GM19023 (cell line): ENCODE results near the gene BCAS1.
A peak's percentile ranks its signal among the peaks of the same experiment; 100 is the strongest.

Experiments used
- ATAC-seq: cut with Tn5 transposase; IDR thresholded peaks from one replicate; pipeline ENCODE4 v1.9.1; 2021; ENCODE audit warnings: mild to moderate bottlenecking, moderate library complexity; ENCODE audit not compliant: unreplicated experiment

BCAS1 gene

DNA sequence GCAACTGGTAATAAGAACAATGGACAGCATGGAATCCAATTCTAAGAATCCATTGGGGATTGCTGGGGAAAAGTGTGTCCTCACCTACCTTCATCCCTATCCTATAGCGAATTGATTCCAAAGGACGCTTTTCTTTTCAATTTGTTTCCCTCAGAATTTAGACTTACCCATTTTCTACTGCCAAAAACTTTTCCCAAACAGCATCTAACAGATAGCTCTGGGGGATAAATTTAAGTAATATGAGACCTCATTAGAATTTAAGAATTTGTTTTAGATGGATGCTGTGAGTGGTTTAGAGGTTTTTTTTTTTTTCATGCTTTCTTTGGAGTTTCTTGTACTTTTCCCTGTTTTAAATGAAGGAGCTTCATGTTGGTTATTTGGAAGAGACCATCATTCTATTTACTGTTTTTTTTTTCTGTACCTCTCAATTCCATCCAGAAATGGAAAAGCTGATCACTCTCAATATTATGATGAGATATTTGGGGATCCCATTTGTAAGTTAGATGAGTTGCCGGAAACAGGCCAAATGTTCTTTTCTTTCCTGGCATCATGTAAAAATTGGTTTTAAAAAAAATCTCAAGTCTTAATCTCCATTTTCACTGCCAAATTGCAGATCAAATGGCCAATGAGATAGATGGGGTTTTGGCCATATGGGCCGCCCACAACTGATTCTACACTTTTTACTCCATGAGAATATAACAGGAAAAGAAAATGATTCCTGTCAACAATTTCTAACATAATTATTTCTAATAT, 105.7 kb downstream of the BCAS1 start:
- no peak for ATAC-seq

DNA sequence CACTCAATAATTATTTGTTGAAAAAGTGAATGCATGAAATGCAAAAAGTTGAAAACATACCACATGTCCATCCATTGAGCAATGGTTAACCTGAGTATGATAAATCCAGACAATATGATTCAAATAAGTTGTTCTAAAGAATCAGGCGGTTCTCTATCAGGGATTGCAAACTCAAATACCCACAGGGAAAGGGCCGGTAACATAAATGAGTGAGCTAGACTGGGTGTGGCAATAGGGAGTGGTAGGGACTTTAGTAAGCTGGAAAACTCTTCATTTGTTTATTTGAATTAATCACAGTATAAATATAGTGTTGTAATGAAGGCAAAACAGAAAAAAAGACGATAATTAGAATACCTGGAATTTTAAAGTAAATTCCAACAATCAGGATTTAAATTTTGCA, 106.3 kb downstream of the BCAS1 start:
- ATAC-seq: no peak

DNA sequence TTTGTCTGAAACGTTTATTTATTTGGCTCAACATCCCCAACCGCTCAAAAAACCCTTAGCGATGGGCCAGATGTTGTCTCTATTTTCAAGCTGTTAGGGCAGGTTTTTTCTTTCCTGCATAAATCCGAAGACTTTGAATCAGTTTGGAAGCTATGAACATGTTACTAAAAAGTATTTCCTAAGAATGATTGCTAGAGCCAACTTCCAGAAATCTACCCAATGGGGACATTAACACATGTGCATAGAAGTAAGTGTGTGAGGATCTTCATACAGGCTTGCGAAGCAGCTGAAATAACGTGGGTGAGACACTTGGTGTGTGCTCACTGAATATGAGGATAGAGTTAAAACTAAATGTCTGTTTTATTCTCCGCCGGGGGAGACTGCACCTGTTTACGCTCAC, 106.8 kb downstream of the BCAS1 start:
- ATAC-seq: no peak

DNA sequence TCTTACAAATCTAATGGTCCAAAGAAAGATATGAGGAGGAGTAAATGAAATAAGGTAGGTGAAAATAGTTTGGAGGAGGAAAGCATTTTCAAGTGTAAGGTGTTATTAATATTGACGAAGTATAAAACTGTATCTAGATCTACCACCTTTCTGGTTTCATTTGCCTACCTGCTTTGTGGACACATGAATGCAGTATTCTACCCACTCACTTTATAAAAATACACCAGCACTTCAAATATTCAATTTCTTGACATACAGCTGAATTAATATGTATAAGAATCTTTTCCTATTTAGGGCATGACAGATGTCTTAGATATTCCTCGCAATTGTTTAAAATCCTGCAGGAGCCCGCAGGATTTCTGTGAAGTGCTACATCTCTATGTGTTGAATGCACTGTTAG, 108.0 kb downstream of the BCAS1 start:
- no peak for ATAC-seq

DNA sequence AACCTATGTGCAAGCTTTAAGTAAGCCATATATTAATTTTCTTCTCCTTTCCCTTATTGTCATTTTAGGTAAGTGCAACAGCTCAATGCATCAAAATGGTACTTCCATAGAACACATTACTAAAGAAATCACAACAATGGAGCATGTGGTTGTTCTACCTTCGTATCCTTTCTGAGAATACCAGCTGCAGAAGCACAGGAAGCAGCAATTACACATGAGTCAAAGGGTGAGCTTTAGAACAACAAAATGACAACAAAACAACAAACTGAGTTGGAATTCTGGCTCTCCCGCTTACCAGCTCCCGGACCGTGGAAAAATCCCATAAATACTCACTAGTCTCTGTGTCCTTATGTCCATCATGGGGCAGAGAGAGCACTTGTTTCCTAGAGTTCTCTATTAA, 108.9 kb downstream of the BCAS1 start:
- ATAC-seq: no peak

DNA sequence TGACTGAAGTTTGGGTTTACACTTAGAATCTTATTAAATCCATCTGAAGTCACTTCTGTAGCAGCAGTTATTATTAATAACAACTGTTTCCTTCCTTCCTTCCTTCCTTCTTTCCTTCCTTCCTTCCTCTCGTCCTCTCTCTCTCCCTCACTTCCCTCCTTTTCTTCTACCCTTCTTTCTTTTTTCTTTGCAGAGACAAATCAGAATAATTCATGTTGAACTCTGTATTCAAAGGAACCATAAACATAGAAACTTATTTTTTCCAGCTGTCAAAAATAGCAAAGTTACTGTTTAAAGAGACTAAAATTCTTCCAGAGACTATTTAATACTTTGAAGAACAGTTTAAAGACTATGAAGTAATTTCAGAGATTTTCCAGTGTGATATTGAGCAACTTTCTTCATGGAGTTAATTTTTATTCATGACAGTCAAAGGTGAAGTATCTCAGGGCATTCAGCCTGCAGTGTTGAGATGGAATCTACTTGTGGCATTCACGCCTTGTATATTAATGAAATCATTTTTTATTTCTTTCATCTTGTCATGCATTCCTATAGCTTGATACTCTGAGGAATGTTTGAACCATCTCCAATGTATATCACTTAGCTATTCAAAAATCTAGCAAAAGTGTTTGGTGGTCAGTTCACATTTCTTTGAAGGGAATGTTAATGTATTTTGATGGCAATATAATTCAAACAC, 109.7 kb downstream of the BCAS1 start:
- no peak for ATAC-seq

DNA sequence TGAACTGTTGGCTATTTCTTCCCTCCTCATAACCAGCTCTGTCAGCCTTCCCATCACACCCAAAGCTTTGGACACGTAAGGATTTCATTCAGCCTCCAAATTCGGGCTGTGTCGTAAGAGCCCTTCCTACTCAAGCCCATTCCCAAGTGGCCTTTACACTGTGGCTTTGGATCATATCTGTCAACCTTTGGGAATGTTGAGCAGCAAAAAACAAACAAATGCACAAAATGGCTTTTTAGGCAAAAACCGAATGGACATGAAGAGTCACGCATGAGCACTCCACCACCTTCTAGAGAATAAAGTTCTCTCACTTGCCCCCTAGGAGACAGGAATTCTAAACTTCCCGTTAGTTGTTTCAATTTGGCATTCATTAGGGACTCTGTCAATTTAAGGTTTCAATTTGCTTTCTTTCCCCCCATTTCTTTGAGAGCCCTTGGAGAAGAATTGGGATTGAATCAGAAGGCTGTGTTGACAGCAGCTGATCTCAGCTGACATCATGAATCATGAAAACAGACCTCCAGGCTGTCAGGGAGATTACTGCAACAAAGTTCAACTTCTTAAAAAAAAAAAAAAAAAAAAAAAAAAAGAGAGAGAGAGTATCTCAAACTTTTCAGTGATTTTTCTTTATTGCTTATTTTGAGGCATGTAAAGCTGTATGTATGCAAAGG, 110.3 kb downstream of the BCAS1 start:
- no peak for ATAC-seq

DNA sequence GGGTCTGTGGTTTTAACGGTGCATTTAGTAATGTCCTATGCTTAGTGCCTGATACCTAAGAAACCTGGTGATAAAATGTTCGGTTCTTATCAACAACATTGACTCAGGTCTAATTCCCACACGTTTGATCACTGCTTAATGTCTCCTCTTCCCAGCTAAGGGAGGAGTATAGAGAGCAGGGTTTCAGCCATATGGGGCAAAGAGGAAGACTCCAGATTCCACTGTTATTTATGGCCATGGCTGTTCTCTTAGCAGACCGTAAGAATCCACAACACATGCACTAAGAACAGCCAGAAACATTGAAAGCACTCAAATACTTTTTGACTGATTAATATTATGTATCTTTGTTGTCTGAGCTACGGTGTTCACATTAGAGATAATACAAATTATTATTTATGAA, 112.1 kb downstream of the BCAS1 start:
- ATAC-seq: no peak

DNA sequence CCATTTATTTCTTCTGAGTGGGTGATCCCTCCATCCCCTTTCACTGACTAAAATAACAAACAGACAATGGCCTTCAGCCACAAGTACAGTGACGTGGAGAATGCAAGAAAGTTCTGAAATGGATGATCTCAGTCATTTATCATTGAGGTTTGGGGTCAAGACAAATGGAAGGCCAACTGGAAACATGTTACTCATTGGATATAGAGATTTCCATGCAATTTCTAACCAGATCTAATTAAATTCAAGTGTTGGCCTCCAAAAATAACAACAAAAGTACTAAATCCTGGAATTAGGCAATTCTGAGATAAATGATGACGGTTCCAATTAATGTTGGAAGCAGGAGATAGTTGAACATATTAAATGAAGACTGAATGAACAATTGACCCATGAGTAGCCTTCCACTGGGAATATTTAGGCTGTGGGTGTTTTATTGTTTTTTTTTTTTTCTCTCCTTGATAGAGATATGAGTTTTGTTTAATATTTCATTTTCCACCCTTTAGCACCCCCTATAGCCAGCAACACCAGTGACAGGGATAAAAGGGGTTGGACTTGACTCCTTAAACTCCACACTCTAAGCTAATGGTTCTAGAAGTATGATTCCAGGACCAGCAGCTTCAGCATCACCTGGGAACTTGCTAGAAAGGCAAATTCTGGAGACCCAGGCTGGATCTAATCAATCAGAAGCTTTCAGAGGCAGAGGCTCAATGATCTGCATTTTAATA, 112.8 kb downstream of the BCAS1 start:
- no peak for ATAC-seq

DNA sequence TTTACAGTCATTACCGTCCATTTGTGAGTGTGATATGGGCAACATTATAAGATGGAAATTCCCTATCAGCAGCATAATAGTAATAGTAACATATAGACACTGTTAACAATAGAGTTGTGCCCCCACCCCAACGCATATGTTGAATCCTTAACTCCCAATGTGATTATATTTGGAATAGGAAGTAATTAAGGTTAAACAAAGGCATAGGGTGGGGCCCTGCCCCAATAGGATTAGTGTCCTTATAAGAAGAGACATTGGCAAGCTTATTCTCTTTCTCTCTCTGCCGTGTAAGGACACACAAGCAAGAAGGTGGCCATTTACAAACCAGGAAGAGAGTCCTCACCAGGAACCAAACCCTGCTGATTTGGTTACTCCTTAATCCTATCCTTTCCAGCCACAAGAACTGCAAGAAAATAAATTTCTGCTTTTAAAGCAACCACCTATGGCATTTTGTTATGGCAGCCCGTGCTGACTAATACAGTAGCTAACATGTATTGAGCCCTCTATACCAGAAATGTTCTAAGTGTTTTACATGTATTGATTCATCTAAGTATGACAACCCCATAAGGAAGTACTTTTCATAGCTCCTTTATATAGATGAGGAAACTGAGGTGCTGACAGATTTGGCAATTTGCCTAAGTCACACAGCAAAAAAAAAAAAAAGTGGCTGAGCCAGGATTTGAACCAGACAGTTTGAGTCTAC, 114.2 kb downstream of the BCAS1 start:
- no peak for ATAC-seq

DNA sequence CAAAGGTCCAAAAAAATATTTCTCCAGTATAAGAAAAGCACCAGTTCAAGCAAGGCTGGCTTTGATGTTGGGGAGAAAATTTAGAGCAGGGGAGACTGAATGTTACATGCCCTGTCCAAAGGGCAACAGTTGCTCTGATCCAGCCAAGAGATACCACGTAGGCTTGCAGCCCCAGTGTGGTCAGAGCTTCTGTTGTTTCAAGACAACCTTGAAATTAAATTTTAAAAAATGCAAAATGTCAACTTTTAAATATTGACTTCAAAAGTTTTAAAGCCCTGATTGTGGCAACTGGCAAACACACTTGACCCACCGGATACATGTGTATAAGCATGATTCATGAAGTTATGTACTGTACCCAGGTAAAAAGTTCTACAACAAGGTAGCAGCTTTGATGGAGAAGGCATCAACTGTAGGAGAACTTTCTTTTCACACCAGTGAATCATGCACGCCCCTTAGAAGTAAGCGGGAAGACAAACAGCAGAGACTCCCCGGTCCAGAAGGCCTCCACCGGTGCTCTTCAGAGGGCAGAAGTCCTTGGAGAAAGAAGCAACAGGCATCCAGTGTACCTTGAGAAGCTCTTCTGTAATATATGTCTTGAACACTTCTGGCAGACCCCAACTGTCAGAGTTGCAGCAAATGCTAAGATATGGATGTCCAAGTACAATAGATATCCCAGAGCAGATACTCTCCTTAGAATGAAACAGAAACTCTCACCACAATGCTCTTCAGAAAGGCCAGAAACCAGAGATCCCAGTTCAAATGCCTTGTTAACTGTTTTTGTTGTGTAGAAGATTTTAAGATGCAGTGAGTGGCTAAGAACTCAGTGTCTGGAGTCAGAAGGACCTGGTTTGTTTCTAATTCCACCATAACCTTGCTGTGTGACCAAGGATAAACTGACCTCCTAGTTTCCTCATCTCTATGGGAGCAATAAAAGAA, 115.4 kb downstream of the BCAS1 start:
- no peak for ATAC-seq

DNA sequence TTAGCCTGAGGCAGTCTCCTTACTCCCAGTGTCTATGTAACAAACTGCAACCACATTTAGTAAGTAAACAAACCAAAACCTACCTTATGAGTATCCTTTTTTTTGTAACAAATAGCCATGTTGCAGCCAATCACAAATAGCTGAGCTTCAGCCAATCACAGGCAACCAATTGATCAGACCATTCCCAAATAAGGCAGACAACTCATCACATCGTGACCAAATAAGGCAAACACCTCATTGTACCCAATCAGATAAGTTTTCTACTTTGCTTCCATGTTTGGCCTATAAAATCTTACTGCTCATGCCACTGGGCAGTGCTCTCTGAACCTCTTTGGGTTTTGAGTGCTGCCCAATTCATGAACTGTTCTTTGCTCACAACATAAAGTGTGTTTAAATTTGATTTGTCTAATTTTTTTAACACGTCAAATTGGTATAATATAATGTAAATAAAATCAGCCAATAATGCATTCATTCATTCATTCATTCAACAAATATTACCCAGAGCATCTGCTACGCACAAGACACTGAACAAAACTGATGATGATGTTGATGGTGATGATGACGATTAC, 117.8 kb downstream of the BCAS1 start:
- ATAC-seq: no peak

DNA sequence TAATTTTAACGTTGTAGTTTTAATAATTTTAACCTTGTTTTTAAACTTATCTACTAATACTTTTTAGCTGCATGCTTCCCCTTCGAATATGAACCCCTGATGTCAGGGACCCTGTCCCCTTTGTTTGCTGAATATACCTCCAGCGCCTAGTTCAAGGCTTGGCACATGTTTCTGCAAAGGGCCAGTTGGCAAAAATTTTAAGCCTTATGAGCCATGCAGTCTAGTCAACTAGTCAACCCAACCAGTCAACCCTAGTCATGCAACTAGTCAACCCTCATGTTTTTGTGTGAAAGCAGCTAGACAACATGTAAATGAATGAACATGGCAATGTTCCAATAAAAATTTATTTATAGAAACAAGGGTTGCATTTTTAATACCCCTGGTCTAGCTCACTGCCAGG, 119.8 kb downstream of the BCAS1 start:
- ATAC-seq: no peak

DNA sequence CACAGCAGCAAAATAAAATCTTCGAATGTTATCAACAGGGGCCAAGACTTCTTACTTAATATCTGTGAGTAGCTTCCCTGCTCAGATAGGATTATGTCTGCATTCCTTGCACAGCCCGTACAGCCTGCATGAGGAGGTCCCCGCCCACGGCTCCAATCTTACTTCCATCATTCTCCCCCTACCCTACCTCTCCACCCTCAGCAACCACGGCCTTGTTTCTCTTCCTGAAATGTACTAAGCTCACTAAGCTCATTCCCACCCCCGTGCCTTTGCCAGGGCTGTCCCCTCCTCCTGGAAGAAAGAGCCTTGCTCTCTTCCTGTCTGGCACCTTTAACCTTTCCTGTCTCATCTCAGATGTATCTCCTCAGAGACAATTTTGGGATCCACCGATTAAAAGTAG, 120.4 kb downstream of the BCAS1 start:
- no peak for ATAC-seq

DNA sequence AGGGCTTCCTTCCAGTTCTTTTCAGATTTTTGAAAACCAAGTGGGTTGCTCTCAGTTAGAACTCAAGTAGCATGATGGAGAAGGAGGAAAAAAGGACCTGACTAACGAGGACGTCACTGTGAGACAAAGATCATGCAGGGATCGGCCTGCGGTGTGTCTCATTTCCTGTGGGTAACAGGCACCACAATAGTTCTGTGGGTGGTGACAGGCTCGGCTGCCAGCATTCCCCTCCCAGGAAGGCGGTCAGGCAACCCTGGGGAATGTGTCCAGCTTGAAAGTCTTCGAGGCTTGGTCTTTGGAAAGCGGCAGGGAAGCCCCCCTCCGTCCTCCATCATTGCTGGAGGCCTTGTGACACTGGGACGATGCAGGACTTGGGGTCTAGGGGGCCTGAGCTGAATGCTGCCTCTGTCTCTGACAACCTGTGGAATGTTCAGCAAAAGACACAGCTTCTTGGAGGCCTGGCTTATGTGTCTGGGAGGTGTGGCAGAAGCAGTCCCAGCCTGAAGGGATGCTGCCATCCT, 121.0 kb downstream of the BCAS1 start:
- ATAC-seq: peak; percentile 86

DNA sequence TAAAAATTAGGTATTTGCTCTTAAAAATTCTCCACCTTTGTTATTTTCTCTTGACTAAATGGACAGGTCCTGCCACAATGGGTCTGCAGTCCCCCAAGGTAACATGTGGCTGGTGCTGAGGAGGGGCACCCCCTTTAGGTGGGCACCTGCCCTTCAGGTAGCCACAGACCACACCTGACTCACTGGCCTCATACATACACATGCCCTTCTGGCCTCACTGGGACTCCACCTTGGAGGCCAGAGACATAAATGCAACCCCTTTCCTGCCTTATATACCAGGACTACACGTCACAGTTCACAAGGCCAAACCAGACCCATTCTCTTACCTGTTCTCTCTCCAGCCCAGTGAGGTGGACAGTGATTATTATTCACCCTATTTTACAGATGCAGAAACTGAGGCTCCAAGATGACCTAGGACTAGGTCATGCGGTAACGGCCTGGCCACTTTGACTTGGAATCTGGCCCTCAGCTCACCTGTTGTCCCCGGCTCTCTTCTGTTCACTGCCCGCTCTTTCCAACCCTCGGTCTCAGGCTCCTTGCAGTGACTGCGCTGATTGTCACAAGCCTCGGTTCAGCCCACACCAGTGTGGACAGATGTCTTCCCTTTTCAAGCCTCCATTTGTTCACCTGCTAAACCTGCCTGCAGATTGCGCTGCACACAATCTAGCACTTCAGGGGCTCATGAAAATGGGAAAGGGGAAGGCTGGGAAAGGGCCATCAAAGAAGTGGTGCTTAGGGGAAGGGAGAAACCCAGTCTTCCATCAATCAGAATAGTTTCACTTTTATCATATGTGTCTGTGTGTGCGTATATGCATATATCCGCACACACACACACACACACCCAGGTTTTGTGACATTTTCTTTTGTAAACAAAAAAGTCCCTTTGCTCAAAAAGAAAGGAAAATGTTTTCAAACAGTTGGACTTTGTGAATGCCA, 121.7 kb downstream of the BCAS1 start:
- ATAC-seq: peak; percentile 6

DNA sequence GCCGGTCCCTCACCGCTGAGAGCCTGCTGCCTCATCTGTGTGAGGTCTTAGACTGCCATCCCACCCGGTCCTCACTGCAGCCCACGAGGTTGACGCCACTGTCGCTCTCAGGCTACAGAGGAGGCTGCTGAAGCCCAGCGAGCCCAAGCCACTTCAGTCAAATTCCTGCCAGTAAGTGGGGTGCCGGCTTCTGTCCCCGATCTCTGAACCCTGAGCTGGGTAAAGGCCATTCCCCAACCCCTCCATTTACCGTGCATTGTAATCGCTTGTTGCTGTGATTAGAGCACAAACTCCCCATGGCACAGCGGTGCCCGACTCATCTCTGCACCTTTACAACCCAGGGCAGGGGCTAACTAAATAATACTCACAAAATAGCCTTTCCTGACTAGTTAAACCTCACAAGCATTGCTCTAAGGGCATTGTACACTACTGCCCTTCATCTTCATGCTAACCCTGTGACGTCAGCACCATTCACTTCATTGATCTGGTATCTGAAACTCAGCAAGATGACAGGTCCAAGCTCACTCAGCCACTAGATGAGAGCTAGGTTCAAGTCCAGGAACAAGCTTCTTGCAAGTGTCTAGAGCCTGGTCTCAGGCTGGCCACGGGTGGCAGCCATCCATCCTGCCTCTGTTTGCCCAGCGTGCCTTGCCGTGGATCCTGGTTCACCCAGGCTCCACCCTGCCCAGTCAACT, 122.7 kb downstream of the BCAS1 start:
- ATAC-seq: no peak

DNA sequence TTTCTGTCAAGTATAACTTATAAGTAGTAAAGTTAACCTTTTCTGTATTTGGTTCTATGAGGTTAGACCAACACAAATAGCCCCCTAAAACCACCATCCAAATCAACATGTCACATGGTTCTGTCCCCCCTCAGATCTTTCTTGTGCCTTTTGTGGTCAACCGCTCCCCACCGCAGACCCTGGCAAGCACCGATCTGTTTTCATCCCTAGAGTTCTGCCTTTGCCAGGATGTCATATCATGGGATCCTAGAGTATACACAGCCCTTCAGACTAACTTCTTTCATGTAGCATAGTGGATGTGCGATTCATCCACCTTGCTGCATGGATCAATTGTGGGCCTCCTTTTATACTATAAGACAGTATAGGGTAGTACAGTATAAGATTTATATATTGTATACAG, 124.3 kb downstream of the BCAS1 start:
- no peak for ATAC-seq
